K562 (cell line): ENCODE measurements around the gene FOXF2. TPM values are rescaled to one million over a fixed set of nuclear protein-coding genes. Genes with fewer than 3 reads are reported as not detected.
A peak's percentile ranks its signal among the peaks of the same experiment; 100 is the strongest.

Experiments
- ATAC-seq: fragments of 200-7000 bp; cut with Tn5 transposase; 3 replicates; pipeline ENCODE4 v1.9.1; 2020; ENCODE audit warnings: moderate library complexity
- BruUV-seq: library from RNA; stranded (reverse); fragments of 400-500 nt; replicated peaks from 2 replicates; lab custom pipeline; 2021; lab: Mats Ljungman, UMichigan
- CTCF ChIA-PET: fragments of 300-600 bp; formaldehyde crosslinking; extraction: SDS; loops from one replicate; lab custom pipeline; 2021; ENCODE audit warnings: low intra/inter-chr PET ratio; lab: Yijun Ruan, JAX
- POLR2A ChIA-PET: fragments of 300-600, 350-650 bp; sonication (Branson Sonifier 250); formaldehyde crosslinking; extraction: SDS; loops from one replicate; lab custom pipeline; 2021; ENCODE audit warnings: antibody characterized with exemption, inconsistent platforms; lab: Yijun Ruan, JAX
- DNase-seq, 4 experiments: peaks; one replicate each; pipeline versions ENCODE4 v3.0.0 to v3.0.0-alpha.2; 2011 to 2018; ENCODE audit warnings: low spot score in 3 of 4, mixed read lengths in 3 of 4; ENCODE audit errors: extremely low read depth in 1 of 4
- FAIRE-seq: peaks from 2 replicates; lab custom pipeline; 2011; peaks lifted over from hg19 to GRCh38; lab: Jason Lieb, UNC
- H2AFZ ChIP-seq: 2 replicates; pipeline ENCODE4 v1.6.0; 2011; ENCODE audit warnings: low read depth, low read length, control low read depth, inconsistent platforms
- H3K27ac ChIP-seq: fragments of 200-600 bp; 3 replicates; pipeline ENCODE4 v1.8.0; 2011; ENCODE audit warnings: low read depth, mild to moderate bottlenecking, control low read depth, inconsistent platforms, low read length, moderate library complexity, mixed read lengths; ENCODE audit errors: extremely low read depth
- H3K27me3 ChIP-seq, 2 experiments: fragments of 300-600 bp in 1 of 2; 2 replicates in 1 of 2; 3 replicates in 1 of 2; pipeline versions ENCODE4 v1.6.0 to v1.8.0; 2011; ENCODE audit warnings: inconsistent platforms in 2 of 2, low read length in 2 of 2, mild to moderate bottlenecking in 1 of 2, mixed read lengths in 1 of 2, moderate library complexity in 1 of 2; ENCODE audit not compliant: control insufficient read depth in 2 of 2, insufficient read depth in 2 of 2
- H3K36me3 ChIP-seq: fragments of 300-600 bp; 3 replicates; pipeline ENCODE4 v1.8.0; 2011; ENCODE audit warnings: mild to moderate bottlenecking, low read length, inconsistent platforms; ENCODE audit not compliant: control insufficient read depth, insufficient read depth
- H3K4me1 ChIP-seq, 2 experiments: fragments of 200-600 bp in 1 of 2; replicated peaks in 1 of 2; 2 replicates in 1 of 2; 3 replicates in 1 of 2; pipeline versions ENCODE4 v1.5.1 to v1.8.0; 2011; ENCODE audit warnings: inconsistent platforms in 2 of 2, low read length in 2 of 2, mild to moderate bottlenecking in 1 of 2, mixed read lengths in 1 of 2, moderate library complexity in 1 of 2; ENCODE audit not compliant: control insufficient read depth in 2 of 2, insufficient read depth in 2 of 2
- H3K4me2 ChIP-seq: 2 replicates; pipeline ENCODE4 v1.6.1; 2011; ENCODE audit warnings: low read length, control low read depth, inconsistent platforms, mixed read lengths; ENCODE audit not compliant: insufficient read depth
- H3K4me3 ChIP-seq: fragments of 200-600 bp; sonication (generic), shearing (Covaris generic); 2 replicates; pipeline ENCODE4 v1.5.1; 2016; ENCODE audit warnings: control low read depth, inconsistent platforms
- H3K79me2 ChIP-seq: fragments of 200-600 bp; 3 replicates; pipeline ENCODE4 v1.8.0; 2011; ENCODE audit warnings: low read length, inconsistent platforms; ENCODE audit not compliant: control insufficient read depth, insufficient read depth
- H3K9ac ChIP-seq, 2 experiments: 2 replicates each; pipeline versions ENCODE4 v1.6.0 to v1.6.1; 2011; ENCODE audit warnings: low read depth in 2 of 2, low read length in 2 of 2, control low read depth in 1 of 2, inconsistent platforms in 1 of 2, mild to moderate bottlenecking in 1 of 2, mixed read lengths in 1 of 2; ENCODE audit not compliant: insufficient read depth in 1 of 2
- H3K9me1 ChIP-seq: one replicate; pipeline ENCODE4 v1.6.0; 2011; ENCODE audit warnings: inconsistent platforms, mild to moderate bottlenecking, low read length, moderate library complexity; ENCODE audit not compliant: control insufficient read depth, insufficient read depth
- H3K9me3 ChIP-seq: replicated peaks from 2 replicates; pipeline ENCODE4 v1.5.1; 2011; ENCODE audit warnings: low read depth, low read length, inconsistent platforms; ENCODE audit not compliant: control insufficient read depth, insufficient read depth
- H4K20me1 ChIP-seq: replicated peaks from 2 replicates; pipeline ENCODE4 v1.6.1; 2011; ENCODE audit warnings: low read length, inconsistent platforms, mixed read lengths; ENCODE audit not compliant: control insufficient read depth, insufficient read depth
- BCL6 ChIP-seq: fragments of 250-450 bp; sonication (Bioruptor Pico); IDR thresholded peaks from 2 replicates; pipeline ENCODE4 v1.4.0; 2020
- C11orf30 ChIP-seq: fragments of 450-650 bp; IDR thresholded peaks from 2 replicates; pipeline ENCODE4 v1.6.1; 2016; ENCODE audit warnings: low read depth, mild to moderate bottlenecking
- CXXC5 ChIP-seq: fragments of 250-450 bp; sonication (Bioruptor Pico); IDR thresholded peaks from 2 replicates; pipeline ENCODE4 v1.8.0; 2022; ENCODE audit warnings: inconsistent platforms, mild to moderate bottlenecking, moderate library complexity
- ETV1 ChIP-seq: fragments of 450-650 bp; conservative IDR thresholded peaks from 2 replicates; pipeline ENCODE4 v1.6.1; 2016; ENCODE audit warnings: missing genetic modification characterization, control low read depth, low read depth, missing compliant biosample characterization
- GATAD2B ChIP-seq: fragments of 450-650 bp; IDR thresholded peaks from 2 replicates; pipeline ENCODE4 v1.6.1; 2017; ENCODE audit warnings: mild to moderate bottlenecking, borderline replicate concordance
- HCFC1 ChIP-seq: IDR thresholded peaks from 2 replicates; pipeline ENCODE4 v1.6.1; 2012; ENCODE audit warnings: low read depth, low read length, improper control_type of control experiment
- NCOR1 ChIP-seq: fragments of 450-650 bp; IDR thresholded peaks from 2 replicates; pipeline ENCODE4 v1.6.1; 2016; ENCODE audit warnings: mild to moderate bottlenecking, moderate library complexity
- NR2C2 ChIP-seq, 2 experiments: fragments of 200-800 bp in 1 of 2; sonication (Bioruptor generic) in 1 of 2; sonication (generic) in 1 of 2; formaldehyde crosslinking in 1 of 2; IDR thresholded peaks; 2 replicates each; pipeline versions ENCODE4 v1.6.1 to v1.8.0; 2016 to 2022; ENCODE audit warnings: mild to moderate bottlenecking in 1 of 2, missing compliant biosample characterization in 1 of 2, missing genetic modification characterization in 1 of 2, missing genetic modification reagents in 1 of 2
- PHF20 ChIP-seq: fragments of 450-650 bp; IDR thresholded peaks from 2 replicates; pipeline ENCODE4 v1.6.1; 2018; ENCODE audit not compliant: partially characterized antibody
- RHOXF2B ChIP-seq: fragments of 250-450 bp; sonication (Bioruptor Pico); conservative IDR thresholded peaks from 2 replicates; pipeline ENCODE4 v1.5.1; 2021
- TFAM ChIP-seq: fragments of 250-450 bp; sonication (Bioruptor Pico); conservative IDR thresholded peaks from 2 replicates; pipeline ENCODE4 v1.5.0; 2021; ENCODE audit warnings: mild to moderate bottlenecking, moderate library complexity
- TRIM25 ChIP-seq: fragments of 450-650 bp; IDR thresholded peaks from 2 replicates; pipeline ENCODE4 v1.7.0; 2016; ENCODE audit warnings: borderline replicate concordance
- TRIM28 ChIP-seq: fragments of 450-650 bp; IDR thresholded peaks from 2 replicates; pipeline ENCODE4 v1.6.1; 2017
- ZNF143 ChIP-seq: sonication (generic); formaldehyde crosslinking; IDR thresholded peaks from 2 replicates; pipeline ENCODE4 v1.9.0; 2022; ENCODE audit warnings: mild to moderate bottlenecking, missing genetic modification reagents
- ZSCAN32 ChIP-seq: fragments of 450-650 bp; formaldehyde crosslinking; IDR thresholded peaks from 2 replicates; pipeline ENCODE4 v1.4.0; 2020; ENCODE audit warnings: mild to moderate bottlenecking, moderate library complexity
- WGBS: fragments of 100-300 bp; shearing (Covaris generic); methylation state at CpG from one replicate; pipeline ENCODE4 v1.1.6; 2016; ENCODE audit warnings: low coverage, mixed read lengths; ENCODE audit not compliant: insufficient coverage; ENCODE audit errors: missing lambda C conversion rate; 5-methylcytosine and 5-hydroxymethylcytosine counted together
- in situ Hi-C: fragments of 300-500 bp; cut with MboI; formaldehyde crosslinking; loops from 4 replicates; pipeline ENCODE4 v1.15.0; 2018; ENCODE audit warnings: inconsistent platforms, mixed read lengths
- intact Hi-C: fragments of 100-400 bp; cut with micrococcal nuclease; formaldehyde crosslinking; loops from 2 replicates; pipeline ENCODE4 v1.14.2; 2022
- polyA plus RNA-seq, 8 experiments: library from polyadenylated mRNA; depleted of rRNA in 4 of 8; stranded (reverse) in 5 of 8; unstranded in 3 of 8; fragments of >200 nt; fragmentation: Nextera tagmentation in 2 of 8; fragmentation: Illumina TruSeq in 1 of 8; extraction: Ambion mirVana in 2 of 8; extraction: Trizol in 1 of 8; gene quantifications; 2 replicates each; pipeline versions ENCODE4 v1.2.1 to v1.2.3, GENCODE V29; 2011 to 2014; ENCODE audit warnings: inconsistent platforms in 1 of 8, missing spikeins in 1 of 8
- total RNA-seq, 7 experiments: library from RNA; depleted of rRNA in 6 of 7; stranded (reverse); fragments of >200 nt in 6 of 7; fragmentation: Illumina TruSeq in 2 of 7; extraction: Trizol in 2 of 7; gene quantifications; 2 replicates each; pipeline versions ENCODE4 v1.2.1 to v1.2.3, GENCODE V29; 2011 to 2021; ENCODE audit warnings: low replicate concordance in 1 of 7
- TF ChIP-seq, protein P1 (sequence below): fragments of 250-450 bp; sonication (Bioruptor Pico); IDR thresholded peaks from 2 replicates; pipeline ENCODE4 v1.4.0; 2020; ENCODE audit warnings: borderline replicate concordance

FOXF2 gene
- total and polyA plus RNA-seq, 9 of the 15 experiments (the other 6 are each of a cell fraction or from before 2014, with no cell fraction given) = not detected

GRCh38 chr6:1403851-1404712, 14.7 kb downstream of the FOXF2 start:
- peak; percentile 54; the same call in 2 of the 3 replicates for ATAC-seq
- no peaks in the 10 kb centered on the region for H3K36me3 ChIP-seq

More at GRCh38 chr6:1403851-1404712, 14.7 kb downstream of the FOXF2 start:
- Histone ChIP-seq H3K4me2 (no peak overlapping the region), H2AFZ (no peak overlapping the region), H3K4me1 (peaks cover 0 to 4% of the 10 kb centered on the region in 2 experiments; a peak in 2 of 5 replicates), H3K9ac (no peak overlapping the region), H4K20me1 (peaks cover 2% of the 10 kb centered on the region; the same call in 1 of the 2 replicates), H3K9me1 (no peaks in the 10 kb centered on the region), H3K27me3 (peaks cover 16 to 72% of the 10 kb centered on the region in 2 experiments), H3K27ac (no peak overlapping the region), H3K79me2 (no peaks in the 10 kb centered on the region), H3K9me3 (no peaks in the 10 kb centered on the region), H3K4me3 (no peak overlapping the region)
- TF ChIP-seq ZNF143 (no peak), ZSCAN32 (CRISPR knock-in tag) (no peak), RHOXF2B (CRISPR knock-in tag) (no peak), TRIM28 (no peak), BCL6 (no peak), PHF20 (no peak), TFAM (CRISPR knock-in tag) (no peak), NCOR1 (no peak), NR2C2 (CRISPR knock-in tag; IDR thresholded peaks at IDR 0.05) (no peak), NR2C2 (tag; IDR thresholded peaks at IDR 0.05) (no peak), TRIM25 (no peak), CXXC5 (no peak), GATAD2B (no peak), ETV1 (tag) (no peak), HCFC1 (no peak), C11orf30 (no peak)
- TF ChIP-seq, protein P1, sequence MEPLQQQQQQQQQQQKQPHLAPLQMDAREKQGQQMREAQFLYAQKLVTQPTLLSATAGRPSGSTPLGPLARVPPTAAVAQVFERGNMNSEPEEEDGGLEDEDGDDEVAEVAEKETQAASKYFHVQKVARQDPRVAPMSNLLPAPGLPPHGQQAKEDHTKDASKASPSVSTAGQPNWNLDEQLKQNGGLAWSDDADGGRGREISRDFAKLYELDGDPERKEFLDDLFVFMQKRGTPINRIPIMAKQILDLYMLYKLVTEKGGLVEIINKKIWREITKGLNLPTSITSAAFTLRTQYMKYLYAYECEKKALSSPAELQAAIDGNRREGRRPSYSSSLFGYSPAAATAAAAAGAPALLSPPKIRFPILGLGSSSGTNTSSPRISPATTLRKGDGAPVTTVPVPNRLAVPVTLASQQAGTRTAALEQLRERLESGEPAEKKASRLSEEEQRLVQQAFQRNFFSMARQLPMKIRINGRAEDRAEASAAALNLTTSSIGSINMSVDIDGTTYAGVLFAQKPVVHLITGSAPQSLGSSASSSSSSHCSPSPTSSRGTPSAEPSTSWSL (CRISPR knock-in tag) = no peak
- FAIRE-seq (no peak), DNase-seq (no peak)
- POLR2A ChIA-PET = no interaction called here
- no TSS peak for BruUV-seq
- intact Hi-C loops (no loop called here), in situ Hi-C loops (loop anchor here (25.0 kb wide), 1 partner anchor 817 kb away; no protein-coding TSS in a partner anchor)
- 3% methylated on average over 12 of the region's 12 CpGs for WGBS
- CTCF ChIA-PET = no interaction called here
